Gastrocnemius medialis (tissue), 4 donors: ENCODE data around the gene FAM81A. TPM values are rescaled to one million over a fixed set of nuclear protein-coding genes. Genes with fewer than 3 reads are reported as not detected.
"Not testable (repeated sequence)": the region's sequence is repeated elsewhere in the genome, so short reads cannot be mapped to it uniquely, and the experiment has no call there.

Experiments used
- ATAC-seq, 2 donors: fragments of 150-250 bp; one replicate each; pipeline ENCODE4 v1.9.1; 2016
- DNase-seq, 2 donors: peaks; one replicate each; pipeline ENCODE4 v3.0.0-alpha.2; 2019
- H3K27ac ChIP-seq, 4 donors: fragments of 200-600 bp; sonication (generic); 1 replicate in 1 of 4; 2 replicates in 3 of 4; pipeline ENCODE4 v1.5.1; 2016 to 2018; ENCODE audit warnings: mild to moderate bottlenecking in 2 of 4, moderate library complexity in 1 of 4
- H3K27me3 ChIP-seq, 3 donors: fragments of 200-600 bp; sonication (generic) in 2 of 3; 1 replicate in 1 of 3; 2 replicates in 2 of 3; pipeline versions ENCODE4 v1.5.1 to v1.6.0; 2016 to 2019; ENCODE audit warnings: mild to moderate bottlenecking in 1 of 3, moderate library complexity in 1 of 3
- H3K36me3 ChIP-seq, 2 donors: fragments of 200-600 bp; sonication (generic) in 1 of 2; one replicate each; pipeline ENCODE4 v1.5.1; 2017 to 2018
- H3K4me1 ChIP-seq, 2 donors: fragments of 200-600 bp; sonication (generic) in 1 of 2; one replicate each; pipeline ENCODE4 v1.5.1; 2016 to 2017; ENCODE audit warnings: mild to moderate bottlenecking in 2 of 2
- H3K4me3 ChIP-seq, 4 donors: fragments of 200-600 bp; sonication (generic) in 3 of 4; 1 replicate in 1 of 4; 2 replicates in 3 of 4; pipeline ENCODE4 v1.5.1; 2016 to 2019; ENCODE audit warnings: mild to moderate bottlenecking in 2 of 4
- H3K9me3 ChIP-seq, 3 donors: fragments of 200-600 bp; sonication (generic) in 2 of 3; 1 replicate in 1 of 3; 2 replicates in 2 of 3; pipeline ENCODE4 v1.5.1; 2016 to 2019
- POLR2A ChIP-seq, 2 donors: fragments of 450-650 bp; IDR thresholded peaks; one replicate each; pipeline ENCODE4 v1.6.1; 2017; ENCODE audit warnings: antibody characterized with exemption in 2 of 2, mild to moderate bottlenecking in 2 of 2, moderate library complexity in 2 of 2
- in situ Hi-C, 4 donors: fragments of 200-750 bp; cut with MboI; loops; one replicate each; pipeline versions ENCODE4 v1.15.0 to v1.8.0; 2017; ENCODE audit warnings: low sequenced_read_pairs in 4 of 4
- intact Hi-C: fragments of 100-400 bp; cut with DNase I; formaldehyde crosslinking; loops from one replicate; pipeline ENCODE4 v1.15.1; 2023; ENCODE audit warnings: low total_unique reads
- total RNA-seq, 4 donors: library from RNA; depleted of rRNA; stranded (reverse); fragments of >200 nt; gene quantifications; one replicate each; pipeline versions ENCODE4 v1.1.0 to v1.2.3, GENCODE V29; 2016
- TF ChIP-seq, protein P1 (sequence below), 5 experiments: fragments of 450-650 bp in 3 of 5; fragments of 200-600 bp in 2 of 5; sonication (generic) in 2 of 5; IDR thresholded peaks in 4 of 5; conservative IDR thresholded peaks in 1 of 5; 1 replicate in 4 of 5; 2 replicates in 1 of 5; pipeline ENCODE4 v1.5.1; 2016 to 2019; ENCODE audit warnings: antibody characterized with exemption in 5 of 5, mild to moderate bottlenecking in 3 of 5, moderate library complexity in 3 of 5

The FAM81A gene
- total RNA-seq, 4 donors from 2014 or later: 0.07 to 0.10 TPM; not detected in 2

- DNase-seq (no peak), ATAC-seq (no peak)
- in situ Hi-C loops (no loop called here), intact Hi-C loops (no loop called here)
- H3K4me1 ChIP-seq: no peaks in the 10 kb centered on the region
- H3K27ac ChIP-seq: no peak overlapping the region
- H3K36me3 ChIP-seq: no peaks in the 10 kb centered on the region
- no peaks in the 10 kb centered on the region for H3K27me3 ChIP-seq
- H3K9me3 ChIP-seq: no peaks in the 10 kb centered on the region
- H3K4me3 ChIP-seq: no peak overlapping the region
- TF ChIP-seq, protein P1, sequence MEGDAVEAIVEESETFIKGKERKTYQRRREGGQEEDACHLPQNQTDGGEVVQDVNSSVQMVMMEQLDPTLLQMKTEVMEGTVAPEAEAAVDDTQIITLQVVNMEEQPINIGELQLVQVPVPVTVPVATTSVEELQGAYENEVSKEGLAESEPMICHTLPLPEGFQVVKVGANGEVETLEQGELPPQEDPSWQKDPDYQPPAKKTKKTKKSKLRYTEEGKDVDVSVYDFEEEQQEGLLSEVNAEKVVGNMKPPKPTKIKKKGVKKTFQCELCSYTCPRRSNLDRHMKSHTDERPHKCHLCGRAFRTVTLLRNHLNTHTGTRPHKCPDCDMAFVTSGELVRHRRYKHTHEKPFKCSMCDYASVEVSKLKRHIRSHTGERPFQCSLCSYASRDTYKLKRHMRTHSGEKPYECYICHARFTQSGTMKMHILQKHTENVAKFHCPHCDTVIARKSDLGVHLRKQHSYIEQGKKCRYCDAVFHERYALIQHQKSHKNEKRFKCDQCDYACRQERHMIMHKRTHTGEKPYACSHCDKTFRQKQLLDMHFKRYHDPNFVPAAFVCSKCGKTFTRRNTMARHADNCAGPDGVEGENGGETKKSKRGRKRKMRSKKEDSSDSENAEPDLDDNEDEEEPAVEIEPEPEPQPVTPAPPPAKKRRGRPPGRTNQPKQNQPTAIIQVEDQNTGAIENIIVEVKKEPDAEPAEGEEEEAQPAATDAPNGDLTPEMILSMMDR (IDR thresholded peaks at IDR 0.05 in 4 of 5, conservative IDR thresholded peaks at IDR 0.05 in 1 of 5): no peak
- no peak for TF ChIP-seq POLR2A (IDR thresholded peaks at IDR 0.05)
Measured at GRCh38 chr15:59456114-59456513, 18.1 kb downstream of the FAM81A start.

DNA sequence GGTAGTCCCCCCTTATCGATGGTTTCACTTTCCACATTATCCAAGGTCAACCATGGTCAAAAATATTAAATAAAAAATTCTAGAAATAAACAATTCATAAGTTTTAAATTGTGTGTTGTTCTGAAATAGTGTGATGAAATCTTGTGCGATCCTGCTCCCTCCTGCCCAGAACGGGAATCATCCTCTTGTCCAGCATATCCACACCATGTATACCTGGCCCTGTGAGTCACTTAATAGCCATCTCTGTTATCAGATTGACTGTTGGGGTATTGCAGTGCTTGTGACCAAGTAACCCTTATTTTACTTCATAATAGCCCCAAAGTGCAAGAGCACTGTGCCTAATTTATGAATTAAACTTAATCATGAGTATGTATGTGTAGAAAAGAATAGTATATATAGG lies 19.1 kb downstream of the FAM81A start:
- TF ChIP-seq, protein P1 (IDR thresholded peaks at IDR 0.05 in 4 of 5, conservative IDR thresholded peaks at IDR 0.05 in 1 of 5): no peak
- no peak for TF ChIP-seq POLR2A (IDR thresholded peaks at IDR 0.05)
- intact Hi-C loops (no loop called here), in situ Hi-C loops (no loop called here)
- Histone ChIP-seq H3K36me3 (no peaks in the 10 kb centered on the region), H3K4me3 (no peak overlapping the region), H3K4me1 (no peaks in the 10 kb centered on the region), H3K9me3 (no peaks in the 10 kb centered on the region), H3K27ac (no peak overlapping the region), H3K27me3 (no peaks in the 10 kb centered on the region)
- ATAC-seq (no peak), DNase-seq (no peak)

DNA sequence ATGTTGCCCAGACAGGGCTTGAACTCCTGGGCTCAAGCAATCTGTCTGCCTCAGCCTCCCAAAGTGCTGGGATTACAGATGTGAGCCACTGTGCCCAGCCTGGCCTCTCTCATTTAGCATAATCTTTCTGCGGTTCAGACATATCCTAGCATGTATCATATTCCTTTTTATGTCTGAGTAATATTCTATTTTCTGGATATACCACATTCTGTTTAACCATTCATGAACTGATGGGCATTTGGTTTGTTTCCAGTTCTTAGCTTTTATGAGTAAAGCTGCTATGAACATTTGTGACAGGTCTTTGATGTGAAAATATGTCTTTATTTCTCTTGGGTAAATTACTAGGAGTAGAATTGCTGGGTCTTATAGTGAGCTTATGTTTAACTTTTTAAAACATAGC lies 23.5 kb downstream of the FAM81A start:
- Histone ChIP-seq H3K36me3 (no peaks in the 10 kb centered on the region), H3K9me3 (no peaks in the 10 kb centered on the region), H3K27me3 (no peaks in the 10 kb centered on the region), H3K4me1 (no peaks in the 10 kb centered on the region), H3K27ac (no peak overlapping the region), H3K4me3 (no peak overlapping the region)
- intact Hi-C loops (no loop called here), in situ Hi-C loops (no loop called here)
- ATAC-seq: no peak
- no peak for DNase-seq
- TF ChIP-seq POLR2A (IDR thresholded peaks at IDR 0.05): no peak
- TF ChIP-seq, protein P1 (IDR thresholded peaks at IDR 0.05 in 4 of 5, conservative IDR thresholded peaks at IDR 0.05 in 1 of 5): no peak

- Histone ChIP-seq H3K4me1 (no peaks in the 10 kb centered on the region), H3K9me3 (no peaks in the 10 kb centered on the region), H3K36me3 (no peaks in the 10 kb centered on the region), H3K27me3 (no peaks in the 10 kb centered on the region), H3K4me3 (no peak overlapping the region), H3K27ac (no peak overlapping the region)
- intact Hi-C loops: no loop called here
- no peak for DNase-seq
- TF ChIP-seq, protein P1 (IDR thresholded peaks at IDR 0.05 in 4 of 5, conservative IDR thresholded peaks at IDR 0.05 in 1 of 5): no peak
- TF ChIP-seq POLR2A (IDR thresholded peaks at IDR 0.05): no peak
- in situ Hi-C loops: no loop called here
- ATAC-seq: no peak
Measured at GRCh38 chr15:59473226-59473625, 35.2 kb downstream of the FAM81A start.

- in situ Hi-C loops: loop anchor here in 2 of 4 donors (25.0 kb wide), 2 partner anchors 313 to 1263 kb away; no protein-coding TSS in a partner anchor
- intact Hi-C loops: not testable (repeated sequence)
Measured at GRCh38 chr15:59475161-59475560, 37.2 kb downstream of the FAM81A start.

More at GRCh38 chr15:59475161-59475560, 37.2 kb downstream of the FAM81A start:
- H3K4me3 ChIP-seq, H3K9me3 ChIP-seq, H3K27ac ChIP-seq, H3K4me1 ChIP-seq, ATAC-seq, H3K27me3 ChIP-seq, DNase-seq, H3K36me3 ChIP-seq: not testable (repeated sequence)
